Lower lobe of right lung (tissue), 2 donors: ENCODE results near the gene PIAS4. TPM values are rescaled to one million over a fixed set of nuclear protein-coding genes. Genes with fewer than 3 reads are reported as not detected.
A peak's percentile ranks its signal among the peaks of the same experiment; 100 is the strongest.
"Not testable (repeated sequence)": the region's sequence is repeated elsewhere in the genome, so short reads cannot be mapped to it uniquely, and the experiment has no call there.

Experiments
- ATAC-seq, 2 donors: fragments of 200-7000 bp; cut with Tn5 transposase; one replicate each; pipeline ENCODE4 v1.9.1; 2020 to 2022; ENCODE audit warnings: mild to moderate bottlenecking in 2 of 2, moderate library complexity in 2 of 2
- DNase-seq: peaks from one replicate; pipeline ENCODE4 v3.0.0-alpha.2; 2020
- H3K27ac ChIP-seq: fragments of 200-600 bp; one replicate; pipeline ENCODE4 v1.8.0; 2022
- H3K27me3 ChIP-seq: fragments of 200-600 bp; one replicate; pipeline ENCODE4 v1.8.0; 2022; ENCODE audit warnings: low read depth
- H3K36me3 ChIP-seq: fragments of 200-600 bp; one replicate; pipeline ENCODE4 v1.8.0; 2022; ENCODE audit warnings: mild to moderate bottlenecking
- H3K4me1 ChIP-seq: fragments of 200-600 bp; one replicate; pipeline ENCODE4 v1.8.0; 2022
- H3K4me3 ChIP-seq: fragments of 200-600 bp; one replicate; pipeline ENCODE4 v1.8.0; 2022; ENCODE audit warnings: mild to moderate bottlenecking
- H3K9me3 ChIP-seq: fragments of 200-600 bp; one replicate; pipeline ENCODE4 v1.8.0; 2022
- CTCF ChIP-seq: fragments of 200-600 bp; IDR thresholded peaks from one replicate; pipeline ENCODE4 v1.8.0; 2022; ENCODE audit warnings: antibody characterized with exemption, mild to moderate bottlenecking
- intact Hi-C: fragments of 100-400 bp; cut with DNase I; formaldehyde crosslinking; loops from one replicate; pipeline ENCODE4 v1.11.0; 2022
- total RNA-seq: library from RNA; stranded (reverse); fragmentation: NEBNext Ultra II Directional; extraction: Animal tissue kit (Norgen Biotek cat#: 25700); gene quantifications from one replicate; pipeline ENCODE4 v1.2.1, GENCODE V29; 2021
- donor health status: DM: no; HTN: yes; CAD: no; lungs with severe emphysema.

Gene PIAS4
- total RNA-seq, 1 donor from 2014 or later = 27.6 TPM

GRCh38 chr19:3987619-3988371 is 19.7 kb upstream of the PIAS4 start:
- peak overlapping the region; percentile 11 for H3K27ac ChIP-seq
- intact Hi-C loops = no loop called here
- H3K4me3 ChIP-seq = peak overlapping the region; percentile 91

GRCh38 chr19:3990815-3991117 is 16.8 kb upstream of the PIAS4 start:
- intact Hi-C loops = no loop called here
- peaks cover 25% of the 10 kb centered on the region for H3K4me1 ChIP-seq
- no peak for ATAC-seq
- no peaks in the 10 kb centered on the region for H3K36me3 ChIP-seq
- H3K4me3 ChIP-seq = no peak overlapping the region
- H3K27ac ChIP-seq = no peak overlapping the region
- no peak for TF ChIP-seq CTCF
- no peak for DNase-seq
- no peaks in the 10 kb centered on the region for H3K27me3 ChIP-seq
- no peaks in the 10 kb centered on the region for H3K9me3 ChIP-seq

More at GRCh38 chr19:3987619-3988371, 19.7 kb upstream of the PIAS4 start:
- peak; percentile 92 for TF ChIP-seq CTCF
- DNase-seq (peak; percentile 94), ATAC-seq (peak; percentile 47 to 75)
- H3K36me3 ChIP-seq = peaks cover 17% of the 10 kb centered on the region
- no peaks in the 10 kb centered on the region for H3K9me3 ChIP-seq
- no peaks in the 10 kb centered on the region for H3K27me3 ChIP-seq
- H3K4me1 ChIP-seq = peaks cover 45% of the 10 kb centered on the region

GRCh38 chr19:3995607-3996006 is 11.9 kb upstream of the PIAS4 start:
- TF ChIP-seq CTCF = no peak
- Histone ChIP-seq H3K36me3 (no peaks in the 10 kb centered on the region), H3K27me3 (no peaks in the 10 kb centered on the region), H3K27ac (no peak overlapping the region), H3K9me3 (no peaks in the 10 kb centered on the region), H3K4me1 (no peaks in the 10 kb centered on the region), H3K4me3 (no peak overlapping the region)
- no peak for ATAC-seq
- intact Hi-C loops = no loop called here
- no peak for DNase-seq

- H3K27ac ChIP-seq, H3K4me3 ChIP-seq, ATAC-seq, H3K27me3 ChIP-seq, DNase-seq, H3K36me3 ChIP-seq, H3K9me3 ChIP-seq, intact Hi-C loops, H3K4me1 ChIP-seq: not testable (repeated sequence)
Observed at GRCh38 chr19:3998667-3999412, 8.7 kb upstream of the PIAS4 start.

- DNase-seq, ATAC-seq, H3K4me3 ChIP-seq, H3K36me3 ChIP-seq, intact Hi-C loops, H3K27ac ChIP-seq, H3K9me3 ChIP-seq, H3K27me3 ChIP-seq, H3K4me1 ChIP-seq: not testable (repeated sequence)
Observed at GRCh38 chr19:4000798-4001197, 6.7 kb upstream of the PIAS4 start.

- intact Hi-C loops, H3K36me3 ChIP-seq, DNase-seq, H3K4me3 ChIP-seq, H3K27me3 ChIP-seq, ATAC-seq, H3K9me3 ChIP-seq, H3K27ac ChIP-seq: not testable (repeated sequence)
- H3K4me1 ChIP-seq = peaks cover 31% of the 10 kb centered on the region
Observed at GRCh38 chr19:4005436-4005835, 2.1 kb upstream of the PIAS4 start.

GRCh38 chr19:4007836-4008539 is 452 bp downstream of the PIAS4 start:
- no peak for DNase-seq
- Histone ChIP-seq H3K4me1 (peaks cover 41% of the 10 kb centered on the region), H3K9me3 (no peaks in the 10 kb centered on the region), H3K27me3 (no peaks in the 10 kb centered on the region), H3K27ac (peak overlapping the region; percentile 87), H3K4me3 (peak overlapping the region; percentile 95), H3K36me3 (peaks cover 13% of the 10 kb centered on the region)
- intact Hi-C loops = no loop called here
- TF ChIP-seq CTCF = no peak
- peak in 1 of 2 donors; percentile 13 for ATAC-seq
